Measurements from ENCODE around the gene SLC16A1.
"Not testable (repeated sequence)": the region's sequence is repeated elsewhere in the genome, so short reads cannot be mapped to it uniquely, and the experiment has no call there.

Gene SLC16A1, protein sequence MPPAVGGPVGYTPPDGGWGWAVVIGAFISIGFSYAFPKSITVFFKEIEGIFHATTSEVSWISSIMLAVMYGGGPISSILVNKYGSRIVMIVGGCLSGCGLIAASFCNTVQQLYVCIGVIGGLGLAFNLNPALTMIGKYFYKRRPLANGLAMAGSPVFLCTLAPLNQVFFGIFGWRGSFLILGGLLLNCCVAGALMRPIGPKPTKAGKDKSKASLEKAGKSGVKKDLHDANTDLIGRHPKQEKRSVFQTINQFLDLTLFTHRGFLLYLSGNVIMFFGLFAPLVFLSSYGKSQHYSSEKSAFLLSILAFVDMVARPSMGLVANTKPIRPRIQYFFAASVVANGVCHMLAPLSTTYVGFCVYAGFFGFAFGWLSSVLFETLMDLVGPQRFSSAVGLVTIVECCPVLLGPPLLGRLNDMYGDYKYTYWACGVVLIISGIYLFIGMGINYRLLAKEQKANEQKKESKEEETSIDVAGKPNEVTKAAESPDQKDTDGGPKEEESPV

GRCh38 chr1:112955773-112956543 is at the start of gene SLC16A1:
SLC16A1 (minus strand) TSS chr1:112956196; CDS start chr1:112929308, 26,888 bp downstream.
- peak; percentile 88 for DNase-seq (ENCODE audit: low spot score)

GRCh38 chr1:113003751-113004690 is 48.0 kb upstream of the SLC16A1 start:
- DNase-seq (ENCODE audit: low spot score), result no peak

GRCh38 chr1:113002297-113002696 is 46.3 kb upstream of the SLC16A1 start:
- DNase-seq (ENCODE audit: low spot score), result no peak

GRCh38 chr1:112998592-112999235 is 42.7 kb upstream of the SLC16A1 start:
- no peak for DNase-seq (ENCODE audit: low spot score)

DNA sequence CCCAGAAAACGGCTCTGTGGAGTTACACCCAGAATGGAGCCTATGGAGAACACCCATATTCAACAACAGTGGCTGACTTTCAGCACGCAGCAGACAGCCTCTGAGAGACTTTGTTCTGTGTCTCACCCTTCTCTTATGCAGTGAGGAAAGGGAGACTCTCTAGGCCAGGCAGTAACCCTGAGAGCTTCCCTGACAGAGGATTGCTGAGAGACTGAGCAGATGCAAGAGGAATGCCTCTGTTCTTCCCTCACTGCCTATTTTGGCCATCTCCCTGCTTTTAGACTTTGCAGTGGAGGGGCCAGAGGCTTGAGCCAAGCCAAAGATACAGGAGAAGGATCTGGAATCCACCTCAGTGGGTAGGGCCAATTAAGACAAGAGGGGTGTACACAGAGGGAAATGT is 41.8 kb upstream of the SLC16A1 start:
- no peak for DNase-seq (ENCODE audit: low spot score)

GRCh38 chr1:112995890-112996289 is 39.9 kb upstream of the SLC16A1 start:
- no peak for DNase-seq (ENCODE audit: low spot score)

GRCh38 chr1:112995021-112995420 is 39.0 kb upstream of the SLC16A1 start:
- DNase-seq (ENCODE audit: low spot score), result not testable (repeated sequence)

DNA sequence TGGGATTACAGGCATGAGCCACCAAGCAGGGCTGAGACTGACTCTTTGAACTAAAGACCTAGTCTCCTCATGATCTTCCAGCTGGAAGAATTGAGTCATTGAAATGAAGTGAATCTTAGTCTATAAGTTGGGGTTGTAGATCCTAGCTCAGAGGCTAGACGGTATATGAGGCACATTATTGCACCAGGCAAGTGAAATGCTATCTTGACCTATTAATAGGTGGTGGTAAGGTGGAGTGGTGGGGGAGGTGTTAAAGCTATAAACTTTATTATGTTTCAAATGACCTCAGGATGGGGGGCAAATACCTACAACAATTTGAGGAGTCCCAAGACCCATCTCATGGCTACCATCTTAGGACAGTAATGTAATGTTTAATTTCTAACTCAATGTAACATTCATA is 36.8 kb upstream of the SLC16A1 start:
- DNase-seq (ENCODE audit: low spot score), result no peak

- no peak for DNase-seq (ENCODE audit: low spot score)
Measured at GRCh38 chr1:112991402-112992120, 35.6 kb upstream of the SLC16A1 start.

- no peak for DNase-seq (ENCODE audit: low spot score)
Measured at GRCh38 chr1:112990271-112990670, 34.3 kb upstream of the SLC16A1 start.

GRCh38 chr1:112988367-112988766 is 32.4 kb upstream of the SLC16A1 start:
- no peak for DNase-seq (ENCODE audit: low spot score)

DNA sequence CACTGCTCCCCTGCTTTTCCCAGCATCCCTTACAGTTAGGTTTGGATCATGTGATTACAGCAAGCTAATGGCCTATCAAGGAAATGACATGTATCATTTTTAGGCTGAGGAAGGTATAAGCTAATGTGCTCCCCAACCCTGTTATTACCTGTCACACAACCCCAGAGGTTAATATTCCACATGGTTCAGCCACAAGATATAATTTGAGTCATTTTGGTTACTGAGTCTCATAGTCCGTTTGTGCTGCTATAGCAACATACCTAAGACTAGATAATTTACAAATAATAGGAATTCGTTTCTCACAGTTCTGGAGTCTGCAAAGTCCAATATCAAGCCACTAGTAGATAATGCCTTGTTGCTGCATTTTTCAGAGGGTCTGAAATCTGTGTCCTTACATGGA is 29.1 kb upstream of the SLC16A1 start:
- DNase-seq (ENCODE audit: low spot score), result no peak

DNA sequence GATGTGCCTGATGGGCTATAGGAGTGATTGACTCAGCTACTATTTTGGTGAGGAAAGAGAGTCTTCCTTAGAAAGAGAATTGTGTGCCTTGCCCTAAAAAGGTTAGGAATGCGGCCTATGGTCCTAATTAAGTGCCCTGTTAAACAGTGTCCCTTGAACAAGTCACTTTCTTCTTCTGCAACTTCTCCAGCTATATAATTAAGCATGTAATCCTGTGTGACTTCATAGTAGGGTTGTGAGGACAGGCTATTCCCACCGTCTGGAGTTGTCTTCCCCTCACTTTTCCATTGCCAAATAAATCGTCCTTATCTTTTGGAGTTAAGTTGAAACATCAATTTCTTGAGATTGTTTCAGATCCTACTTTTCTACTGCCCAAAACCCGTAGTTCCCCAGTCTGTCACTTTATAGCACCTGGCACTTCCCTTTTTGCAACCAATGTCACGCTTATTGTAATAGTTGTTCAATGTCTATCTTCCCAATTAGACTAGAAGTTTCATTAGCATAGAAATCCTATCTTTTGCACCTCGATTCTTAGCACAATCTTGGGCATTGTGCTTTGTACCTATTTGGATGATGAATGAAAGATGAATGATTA is 27.6 kb upstream of the SLC16A1 start:
- DNase-seq (ENCODE audit: low spot score), result no peak

DNA sequence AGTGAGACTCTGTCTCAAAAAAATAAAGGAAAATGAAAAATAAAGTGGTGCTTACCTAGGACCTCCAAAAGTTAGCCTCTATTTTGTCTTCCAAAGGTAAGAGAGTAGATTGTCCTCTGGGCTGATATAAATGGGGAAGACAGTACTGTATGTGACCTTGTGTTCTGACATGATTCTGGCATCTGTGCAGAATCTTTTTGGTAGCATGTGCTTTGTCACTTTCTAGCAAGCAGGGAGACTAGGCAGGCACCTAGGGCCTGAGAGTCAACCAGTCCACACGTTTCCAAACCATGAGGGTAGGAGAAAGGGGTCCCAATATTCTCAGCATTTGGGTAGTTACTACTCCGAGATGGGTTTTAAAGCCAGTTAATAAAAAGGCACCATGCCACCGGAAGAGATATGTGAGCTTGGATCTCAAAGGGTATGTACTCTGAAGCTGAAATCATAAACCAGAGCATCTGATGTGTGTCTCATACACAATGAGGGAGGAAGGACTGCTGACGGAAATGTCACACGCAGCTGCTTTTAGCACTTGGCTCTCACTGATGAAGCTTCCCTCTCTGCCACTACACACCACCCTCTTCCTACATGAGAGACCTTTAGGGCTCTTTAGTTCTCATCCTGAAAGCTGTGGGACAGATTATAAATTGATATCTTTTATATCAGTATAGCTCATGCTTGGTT is 27.0 kb upstream of the SLC16A1 start:
- DNase-seq (ENCODE audit: low spot score), result peak; percentile 24

GRCh38 chr1:112982328-112982727 is 26.3 kb upstream of the SLC16A1 start:
- no peak for DNase-seq (ENCODE audit: low spot score)

- DNase-seq (ENCODE audit: low spot score), result not testable (repeated sequence)
Measured at GRCh38 chr1:112981834-112982233, 25.8 kb upstream of the SLC16A1 start.

DNA sequence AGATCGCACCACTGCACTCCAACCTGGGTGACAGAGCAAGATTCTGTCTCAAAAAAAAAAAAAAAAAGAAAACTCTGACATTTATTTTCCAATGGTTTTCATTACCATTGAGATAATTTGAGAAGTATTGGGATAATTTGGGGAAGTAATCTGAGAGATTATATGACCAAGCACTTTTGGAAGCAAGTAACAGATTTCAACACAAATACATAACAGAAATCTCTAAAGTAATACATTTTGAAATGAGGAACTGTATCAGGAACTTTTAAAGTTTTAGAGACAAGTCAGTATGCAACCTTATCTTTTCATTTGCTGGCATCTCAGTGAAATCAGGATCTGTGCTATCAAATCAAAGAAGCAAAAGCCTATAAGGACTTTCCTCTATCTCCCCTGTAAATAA is 25.4 kb upstream of the SLC16A1 start:
- no peak for DNase-seq (ENCODE audit: low spot score)

DNA sequence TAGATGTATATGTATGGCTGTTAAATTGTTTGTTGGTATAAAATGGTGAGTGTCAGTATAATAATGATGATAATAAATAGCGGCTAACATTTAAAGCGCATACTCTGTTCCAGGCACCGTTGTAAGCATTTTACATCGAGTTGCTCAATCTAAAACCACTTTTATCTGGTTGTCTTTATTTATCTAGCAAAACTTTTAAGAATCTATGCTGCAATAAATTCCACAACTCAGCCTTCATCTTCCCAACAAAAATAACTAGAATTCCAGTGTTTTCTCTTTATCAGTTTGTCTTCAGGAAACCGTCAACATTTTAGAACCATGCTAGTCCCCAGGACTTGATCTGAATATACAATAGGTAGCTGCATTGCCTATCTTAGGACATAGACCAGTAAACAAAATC is 19.3 kb upstream of the SLC16A1 start:
- DNase-seq (ENCODE audit: low spot score), result no peak

DNA sequence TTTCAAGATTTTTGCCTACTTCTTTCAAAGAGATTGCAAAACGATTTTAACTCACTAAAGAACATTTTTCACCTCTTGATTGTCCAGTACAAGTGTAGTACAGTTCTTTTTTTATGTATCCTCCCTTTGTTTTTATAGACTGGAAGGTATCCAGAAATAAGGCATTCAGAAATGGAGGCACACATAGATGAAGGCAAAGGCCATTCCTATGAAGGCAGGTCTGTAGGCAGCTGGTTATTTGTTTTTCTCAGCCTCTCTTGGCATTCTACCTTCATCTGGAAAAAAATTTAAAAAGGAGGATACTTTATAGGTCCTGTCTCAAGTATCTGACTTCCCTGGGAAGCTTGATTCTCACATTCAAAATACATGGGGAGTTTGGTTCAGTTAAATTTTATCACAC is 18.6 kb upstream of the SLC16A1 start:
- no peak for DNase-seq (ENCODE audit: low spot score)

DNA sequence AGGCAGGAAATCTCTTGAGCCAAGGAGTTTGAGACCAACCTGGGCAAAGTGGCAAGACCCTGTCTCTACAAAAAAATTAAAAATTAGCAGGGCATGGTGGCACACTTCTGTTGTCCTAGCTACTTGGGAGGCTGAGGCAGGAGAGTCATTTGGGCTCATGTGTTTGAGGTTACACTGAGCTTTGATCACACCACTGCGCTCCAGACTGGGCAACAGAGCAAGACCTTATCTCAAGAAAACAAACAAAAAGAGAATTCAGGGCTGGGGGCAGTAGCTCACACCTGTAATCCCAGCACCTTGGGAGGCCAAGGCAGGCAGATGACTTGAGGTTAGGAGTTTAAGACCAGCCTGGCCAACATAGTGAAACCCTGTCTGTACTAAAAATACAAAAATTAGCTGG is 17.8 kb upstream of the SLC16A1 start:
- DNase-seq (ENCODE audit: low spot score), result no peak
